ENCODE results near the gene CASP9.
"Not testable (repeated sequence)": the region's sequence is repeated elsewhere in the genome, so short reads cannot be mapped to it uniquely, and the experiment has no call there.

DNA sequence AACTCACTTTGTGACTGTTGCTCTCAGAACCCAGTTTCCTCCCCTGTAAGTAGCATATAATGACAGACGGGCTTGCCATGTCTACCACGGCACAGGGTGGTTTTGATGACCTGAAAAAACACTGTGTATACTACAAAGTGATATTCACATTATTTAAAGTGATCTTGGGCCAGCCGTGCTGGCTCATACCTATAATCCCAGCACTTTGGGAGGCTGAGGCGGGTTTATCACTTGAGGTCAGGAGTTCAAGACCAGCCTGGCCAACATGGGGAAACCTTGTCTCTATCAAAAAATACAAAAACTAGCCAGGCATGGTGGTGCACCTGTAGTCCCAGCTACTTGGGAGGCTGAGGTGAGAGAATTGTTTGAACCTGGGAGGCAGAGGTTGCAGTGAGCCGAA is 9.5 kb downstream of the CASP9 start:
- TF ChIP-seq, protein P1, sequence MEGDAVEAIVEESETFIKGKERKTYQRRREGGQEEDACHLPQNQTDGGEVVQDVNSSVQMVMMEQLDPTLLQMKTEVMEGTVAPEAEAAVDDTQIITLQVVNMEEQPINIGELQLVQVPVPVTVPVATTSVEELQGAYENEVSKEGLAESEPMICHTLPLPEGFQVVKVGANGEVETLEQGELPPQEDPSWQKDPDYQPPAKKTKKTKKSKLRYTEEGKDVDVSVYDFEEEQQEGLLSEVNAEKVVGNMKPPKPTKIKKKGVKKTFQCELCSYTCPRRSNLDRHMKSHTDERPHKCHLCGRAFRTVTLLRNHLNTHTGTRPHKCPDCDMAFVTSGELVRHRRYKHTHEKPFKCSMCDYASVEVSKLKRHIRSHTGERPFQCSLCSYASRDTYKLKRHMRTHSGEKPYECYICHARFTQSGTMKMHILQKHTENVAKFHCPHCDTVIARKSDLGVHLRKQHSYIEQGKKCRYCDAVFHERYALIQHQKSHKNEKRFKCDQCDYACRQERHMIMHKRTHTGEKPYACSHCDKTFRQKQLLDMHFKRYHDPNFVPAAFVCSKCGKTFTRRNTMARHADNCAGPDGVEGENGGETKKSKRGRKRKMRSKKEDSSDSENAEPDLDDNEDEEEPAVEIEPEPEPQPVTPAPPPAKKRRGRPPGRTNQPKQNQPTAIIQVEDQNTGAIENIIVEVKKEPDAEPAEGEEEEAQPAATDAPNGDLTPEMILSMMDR (IDR thresholded peaks at IDR 0.05) = not testable (repeated sequence)
- TF ChIP-seq POLR2A (IDR thresholded peaks at IDR 0.05) = not testable (repeated sequence)
